Fibroblast of lung (primary cell): ENCODE data around the gene PHF2. TPM values are rescaled to one million over a fixed set of nuclear protein-coding genes. Genes with fewer than 3 reads are reported as not detected.

ENCODE experiments used
- DNase-seq, 2 donors: peaks; one replicate each; pipeline versions ENCODE4 v3.0.0 to v3.0.0-alpha.2; 2010; ENCODE audit warnings: low read depth in 2 of 2
- H2AFZ ChIP-seq: 2 replicates; pipeline ENCODE4 v1.5.1; 2012; ENCODE audit warnings: low read length, control low read depth, inconsistent platforms
- H3K27ac ChIP-seq: 2 replicates; pipeline ENCODE4 v1.5.1; 2011; ENCODE audit warnings: low read length, control low read depth; ENCODE audit not compliant: insufficient read depth
- H3K27me3 ChIP-seq: 2 replicates; pipeline ENCODE4 v1.5.1; 2011; ENCODE audit warnings: mild to moderate bottlenecking, low read length; ENCODE audit not compliant: control insufficient read depth, insufficient read depth
- H3K36me3 ChIP-seq: 2 replicates; pipeline ENCODE4 v1.5.1; 2011; ENCODE audit warnings: low read length; ENCODE audit not compliant: control insufficient read depth, insufficient read depth
- H3K4me1 ChIP-seq: 2 replicates; pipeline ENCODE4 v1.5.1; 2011; ENCODE audit warnings: low read length; ENCODE audit not compliant: control insufficient read depth, insufficient read depth; ENCODE audit errors: extremely low read depth
- H3K4me2 ChIP-seq: 2 replicates; pipeline ENCODE4 v1.5.1; 2011; ENCODE audit warnings: low read length, control low read depth; ENCODE audit not compliant: insufficient read depth; ENCODE audit errors: extremely low read depth
- H3K4me3 ChIP-seq, 4 experiments: fragments of 200-600 bp in 1 of 4; sonication (generic) in 1 of 4; replicated peaks in 1 of 4; 2 replicates each; pipeline ENCODE4 v1.5.1; 2011 to 2016; ENCODE audit warnings: low read length in 4 of 4, low read depth in 3 of 4, mild to moderate bottlenecking in 3 of 4, control low read depth in 2 of 4, inconsistent platforms in 1 of 4, mixed read lengths in 1 of 4; ENCODE audit not compliant: insufficient read depth in 1 of 4; ENCODE audit errors: control extremely low read depth in 1 of 4
- H3K79me2 ChIP-seq: 2 replicates; pipeline ENCODE4 v1.5.1; 2012; ENCODE audit warnings: mild to moderate bottlenecking, low read length, inconsistent platforms; ENCODE audit not compliant: control insufficient read depth, insufficient read depth
- H3K9ac ChIP-seq: 2 replicates; pipeline ENCODE4 v1.5.1; 2011; ENCODE audit warnings: mild to moderate bottlenecking, low read length, control low read depth; ENCODE audit not compliant: insufficient read depth
- H3K9me3 ChIP-seq: 2 replicates; pipeline ENCODE4 v1.5.1; 2012; ENCODE audit warnings: low read depth, low read length; ENCODE audit not compliant: control insufficient read depth, insufficient read depth
- H4K20me1 ChIP-seq: 2 replicates; pipeline ENCODE4 v1.5.1; 2011; ENCODE audit warnings: low read length; ENCODE audit not compliant: control insufficient read depth, insufficient read depth; ENCODE audit errors: extremely low read depth
- EZH2 ChIP-seq: IDR thresholded peaks from 2 replicates; pipeline ENCODE4 v1.5.1; 2012; ENCODE audit warnings: low read length, control low read depth, mild to moderate bottlenecking; ENCODE audit errors: missing control alignments
- polyA plus RNA-seq, 2 donors: library from polyadenylated mRNA; depleted of rRNA in 1 of 2; stranded (reverse) in 1 of 2; unstranded in 1 of 2; fragments of >200 nt; gene quantifications; 2 replicates each; pipeline ENCODE4 v1.2.1, GENCODE V29; 2011 to 2012; ENCODE audit warnings: missing spikeins in 1 of 2
- total RNA-seq: library from RNA; depleted of rRNA; stranded (reverse); fragments of >200 nt; gene quantifications from 2 replicates; pipeline ENCODE4 v1.2.1, GENCODE V29; 2014
- TF ChIP-seq, protein P1 (sequence below), 2 donors: IDR thresholded peaks in 1 of 2; conservative IDR thresholded peaks in 1 of 2; 1 replicate in 1 of 2; 2 replicates in 1 of 2; pipeline ENCODE4 v1.5.1; 2011 to 2012; ENCODE audit warnings: low read length in 2 of 2, control low read depth in 1 of 2, inconsistent platforms in 1 of 2, low read depth in 1 of 2, mild to moderate bottlenecking in 1 of 2

Gene PHF2
- total and polyA plus RNA-seq, 2 donors (not counting 1 experiment from before 2014, with no cell fraction given): 9.2 to 13.4 TPM

DNA sequence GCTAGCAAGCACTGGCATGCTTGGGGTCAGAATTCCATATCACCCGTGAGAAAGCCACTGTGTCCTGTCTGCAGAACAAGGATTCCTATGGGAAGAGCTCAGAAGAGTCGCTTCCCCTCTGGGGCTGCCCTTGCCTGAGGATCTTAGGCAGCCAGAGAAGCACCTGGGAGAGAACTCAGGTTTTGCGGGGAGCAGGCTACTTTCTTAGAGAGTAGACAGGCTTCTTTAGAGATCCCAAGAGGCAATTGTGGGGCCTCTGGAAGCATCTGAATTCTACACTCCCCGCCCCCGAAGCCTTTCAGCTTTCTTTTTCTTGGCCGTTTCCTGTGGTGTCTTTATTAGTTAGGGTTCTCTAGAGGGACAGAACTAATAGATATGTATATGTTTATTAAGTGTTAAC lies 40.9 kb downstream of the PHF2 start:
- Histone ChIP-seq H3K27me3 (no peaks in the 10 kb centered on the region), H3K27ac (no peak overlapping the region), H4K20me1 (no peaks in the 10 kb centered on the region), H3K4me1 (no peaks in the 10 kb centered on the region), H3K9ac (no peak overlapping the region), H3K36me3 (no peaks in the 10 kb centered on the region), H3K4me3 (no peak overlapping the region), H3K4me2 (no peak overlapping the region), H3K9me3 (no peaks in the 10 kb centered on the region), H3K79me2 (peaks cover 32% of the 10 kb centered on the region), H2AFZ (no peak overlapping the region)
- no peak for DNase-seq
- no peak for TF ChIP-seq EZH2
- TF ChIP-seq, protein P1, sequence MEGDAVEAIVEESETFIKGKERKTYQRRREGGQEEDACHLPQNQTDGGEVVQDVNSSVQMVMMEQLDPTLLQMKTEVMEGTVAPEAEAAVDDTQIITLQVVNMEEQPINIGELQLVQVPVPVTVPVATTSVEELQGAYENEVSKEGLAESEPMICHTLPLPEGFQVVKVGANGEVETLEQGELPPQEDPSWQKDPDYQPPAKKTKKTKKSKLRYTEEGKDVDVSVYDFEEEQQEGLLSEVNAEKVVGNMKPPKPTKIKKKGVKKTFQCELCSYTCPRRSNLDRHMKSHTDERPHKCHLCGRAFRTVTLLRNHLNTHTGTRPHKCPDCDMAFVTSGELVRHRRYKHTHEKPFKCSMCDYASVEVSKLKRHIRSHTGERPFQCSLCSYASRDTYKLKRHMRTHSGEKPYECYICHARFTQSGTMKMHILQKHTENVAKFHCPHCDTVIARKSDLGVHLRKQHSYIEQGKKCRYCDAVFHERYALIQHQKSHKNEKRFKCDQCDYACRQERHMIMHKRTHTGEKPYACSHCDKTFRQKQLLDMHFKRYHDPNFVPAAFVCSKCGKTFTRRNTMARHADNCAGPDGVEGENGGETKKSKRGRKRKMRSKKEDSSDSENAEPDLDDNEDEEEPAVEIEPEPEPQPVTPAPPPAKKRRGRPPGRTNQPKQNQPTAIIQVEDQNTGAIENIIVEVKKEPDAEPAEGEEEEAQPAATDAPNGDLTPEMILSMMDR (conservative IDR thresholded peaks at IDR 0.05 in 1 of 2, IDR thresholded peaks at IDR 0.05 in 1 of 2; ENCODE audit: low read depth in 1 of 2, low read length in 2 of 2): no peak

DNA sequence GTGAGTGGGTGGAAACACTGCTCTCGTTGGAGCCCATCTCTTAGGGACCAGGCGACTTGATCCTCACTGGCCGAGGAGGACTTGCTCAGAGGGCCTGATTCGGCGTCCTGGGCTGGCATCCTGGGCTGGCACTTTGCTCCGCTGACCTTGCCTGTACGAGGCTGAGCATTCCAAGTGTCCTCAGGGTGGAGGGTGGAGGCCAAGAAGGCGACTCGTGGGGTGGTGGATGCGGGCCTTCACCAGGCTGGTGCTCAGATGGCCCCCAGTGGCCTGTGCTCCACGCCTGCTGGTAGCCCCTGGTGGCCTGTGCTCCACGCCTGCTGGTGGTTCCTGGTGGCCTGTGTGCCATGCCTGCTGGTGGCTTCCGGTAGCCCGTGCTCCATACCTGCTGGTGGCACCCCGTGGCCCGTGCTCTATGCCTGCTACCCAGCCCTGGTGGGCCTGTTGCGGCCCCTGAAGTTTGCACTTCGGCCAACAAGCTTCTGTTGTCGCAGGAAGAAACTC lies 42.9 kb downstream of the PHF2 start:
- H3K4me2 ChIP-seq: no peak overlapping the region
- H2AFZ ChIP-seq: no peak overlapping the region
- H3K9me3 ChIP-seq: no peaks in the 10 kb centered on the region
- no peak overlapping the region for H3K27ac ChIP-seq
- no peaks in the 10 kb centered on the region for H3K4me1 ChIP-seq
- no peak for DNase-seq
- no peaks in the 10 kb centered on the region for H3K36me3 ChIP-seq
- peaks cover 33% of the 10 kb centered on the region for H3K79me2 ChIP-seq
- TF ChIP-seq, protein P1 (conservative IDR thresholded peaks at IDR 0.05 in 1 of 2, IDR thresholded peaks at IDR 0.05 in 1 of 2; ENCODE audit: low read depth in 1 of 2, low read length in 2 of 2): no peak
- no peak for TF ChIP-seq EZH2
- no peaks in the 10 kb centered on the region for H4K20me1 ChIP-seq
- H3K4me3 ChIP-seq: no peak overlapping the region
- H3K27me3 ChIP-seq: no peaks in the 10 kb centered on the region
- H3K9ac ChIP-seq: no peak overlapping the region

DNA sequence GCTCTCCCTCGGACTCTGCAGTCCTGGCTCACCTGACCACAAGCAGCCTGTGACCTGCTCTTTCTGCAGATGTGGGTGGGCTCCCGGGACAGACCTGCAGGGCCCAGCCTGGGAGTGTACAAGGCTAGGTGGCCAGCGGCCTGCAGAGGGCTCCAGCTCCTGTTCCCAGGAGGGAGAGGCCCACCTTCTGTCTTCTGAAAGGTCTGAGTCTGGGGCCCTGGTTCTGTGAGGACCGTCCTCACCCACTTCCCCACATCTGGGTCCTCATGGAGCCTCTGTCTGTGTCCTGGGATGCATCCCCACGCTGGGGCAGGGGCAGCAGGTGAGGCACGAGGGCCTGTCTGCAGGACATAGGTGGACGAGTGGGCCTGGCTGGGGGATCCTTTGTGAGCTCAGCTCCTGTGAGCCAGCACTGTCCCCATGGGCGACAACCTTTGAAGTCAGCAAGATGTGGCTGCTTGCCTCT lies 43.7 kb downstream of the PHF2 start:
- H3K27ac ChIP-seq: no peak overlapping the region
- no peaks in the 10 kb centered on the region for H3K9me3 ChIP-seq
- H2AFZ ChIP-seq: no peak overlapping the region
- H3K4me2 ChIP-seq: no peak overlapping the region
- H3K4me1 ChIP-seq: no peaks in the 10 kb centered on the region
- no peaks in the 10 kb centered on the region for H3K27me3 ChIP-seq
- no peak overlapping the region for H3K9ac ChIP-seq
- no peaks in the 10 kb centered on the region for H3K36me3 ChIP-seq
- TF ChIP-seq, protein P1 (conservative IDR thresholded peaks at IDR 0.05 in 1 of 2, IDR thresholded peaks at IDR 0.05 in 1 of 2; ENCODE audit: low read depth in 1 of 2, low read length in 2 of 2): no peak
- TF ChIP-seq EZH2: no peak
- DNase-seq: no peak
- H3K79me2 ChIP-seq: peaks cover 30% of the 10 kb centered on the region
- H4K20me1 ChIP-seq: no peaks in the 10 kb centered on the region
- H3K4me3 ChIP-seq: no peak overlapping the region
